H1 (cell line): ENCODE results near the gene ADGB. TPM values are rescaled to one million over a fixed set of nuclear protein-coding genes. Genes with fewer than 3 reads are reported as not detected.

Source experiments
- CTCF ChIA-PET: fragments of 300-600 bp; sonication (Branson Sonifier 250); formaldehyde crosslinking; loops from one replicate; lab custom pipeline; 2021; ENCODE audit not compliant: partially characterized antibody; lab: Charles Lee
- POLR2A ChIA-PET: fragments of 300-600 bp; sonication (Branson Sonifier 250); formaldehyde crosslinking; loops from one replicate; lab custom pipeline; 2021; ENCODE audit warnings: inconsistent platforms; ENCODE audit not compliant: partially characterized antibody; lab: Charles Lee
- DNase-seq, 2 experiments: peaks; one replicate each; pipeline versions ENCODE4 v3.0.0 to v3.0.0-alpha.2; 2010 to 2022; ENCODE audit warnings: low spot score in 2 of 2, low read depth in 1 of 2, mixed read lengths in 1 of 2
- FAIRE-seq: peaks from 2 replicates; lab custom pipeline; 2011; peaks lifted over from hg19 to GRCh38; lab: Jason Lieb, UNC
- H2AFZ ChIP-seq: 2 replicates; pipeline ENCODE4 v1.8.1; 2012; ENCODE audit warnings: low read length, inconsistent platforms
- H2AK5ac ChIP-seq: 2 replicates; pipeline ENCODE4 v1.6.1; 2013; ENCODE audit warnings: low read depth, low read length
- H2BK120ac ChIP-seq: replicated peaks from 2 replicates; pipeline ENCODE3; 2013; ENCODE audit warnings: low read depth, low read length, inconsistent platforms
- H2BK12ac ChIP-seq: 2 replicates; pipeline ENCODE4 v1.6.1; 2013; ENCODE audit warnings: low read depth, low read length
- H2BK15ac ChIP-seq: 2 replicates; pipeline ENCODE4 v1.6.1; 2013; ENCODE audit warnings: low read length
- H2BK20ac ChIP-seq: 2 replicates; pipeline ENCODE4 v1.6.1; 2013; ENCODE audit warnings: low read length
- H2BK5ac ChIP-seq: 2 replicates; pipeline ENCODE4 v1.6.1; 2013; ENCODE audit warnings: low read depth, low read length
- H3K14ac ChIP-seq: 2 replicates; pipeline ENCODE4 v1.6.1; 2013; ENCODE audit warnings: inconsistent platforms; ENCODE audit not compliant: insufficient read length
- H3K18ac ChIP-seq: 2 replicates; pipeline ENCODE4 v1.6.1; 2013; ENCODE audit warnings: low read length; ENCODE audit errors: extremely low read depth
- H3K23ac ChIP-seq: 2 replicates; pipeline ENCODE4 v1.6.1; 2013; ENCODE audit warnings: inconsistent platforms; ENCODE audit not compliant: insufficient read length
- H3K23me2 ChIP-seq: 2 replicates; pipeline ENCODE4 v1.6.1; 2013; ENCODE audit warnings: low read depth, low read length
- H3K27ac ChIP-seq: 2 replicates; pipeline ENCODE4 v1.6.1; 2011; ENCODE audit warnings: low read depth, low read length, inconsistent platforms
- H3K27me3 ChIP-seq, 4 experiments: replicated peaks in 1 of 4; 1 replicate in 1 of 4; 2 replicates in 3 of 4; pipeline versions ENCODE4 v1.6.1 to v1.8.1; 2011 to 2013; ENCODE audit warnings: low read length in 3 of 4, mild to moderate bottlenecking in 3 of 4, inconsistent platforms in 2 of 4, mixed read lengths in 2 of 4, moderate library complexity in 1 of 4; ENCODE audit not compliant: control insufficient read depth in 3 of 4, insufficient read depth in 3 of 4; ENCODE audit errors: extremely low read depth in 1 of 4
- H3K36me3 ChIP-seq, 4 experiments: 2 replicates each; pipeline versions ENCODE4 v1.6.1 to v1.8.1; 2011 to 2013; ENCODE audit warnings: mild to moderate bottlenecking in 4 of 4, low read length in 3 of 4, moderate library complexity in 2 of 4, control low read depth in 1 of 4, inconsistent platforms in 1 of 4; ENCODE audit not compliant: insufficient read depth in 4 of 4, control insufficient read depth in 2 of 4
- H3K4ac ChIP-seq: replicated peaks from 2 replicates; pipeline ENCODE3; 2013; ENCODE audit warnings: low read length, low read depth, mixed read lengths, inconsistent platforms; ENCODE audit not compliant: insufficient read length
- H3K4me1 ChIP-seq, 4 experiments: replicated peaks in 1 of 4; 1 replicate in 1 of 4; 2 replicates in 3 of 4; pipeline versions ENCODE4 v1.6.1 to v1.8.1; 2011 to 2013; ENCODE audit warnings: low read length in 3 of 4, inconsistent platforms in 2 of 4, mixed read lengths in 1 of 4; ENCODE audit not compliant: insufficient read depth in 4 of 4, control insufficient read depth in 3 of 4
- H3K4me2 ChIP-seq, 2 experiments: 2 replicates each; pipeline versions ENCODE4 v1.6.1 to v1.8.1; 2011 to 2013; ENCODE audit warnings: low read depth in 2 of 2, low read length in 2 of 2, control low read depth in 1 of 2, inconsistent platforms in 1 of 2, mild to moderate bottlenecking in 1 of 2; ENCODE audit not compliant: insufficient read depth in 1 of 2
- H3K4me3 ChIP-seq, 4 experiments: fragments of 200-600, 300-600 bp in 1 of 4; sonication (generic), shearing (Covaris generic), sonication (Bioruptor Twin) in 1 of 4; 2 replicates each; pipeline versions ENCODE4 v1.5.1 to v1.8.1; 2011 to 2016; ENCODE audit warnings: low read length in 4 of 4, low read depth in 3 of 4, control low read depth in 2 of 4, inconsistent platforms in 2 of 4, mild to moderate bottlenecking in 2 of 4, mixed read lengths in 1 of 4, moderate library complexity in 1 of 4; ENCODE audit not compliant: insufficient read depth in 2 of 4; ENCODE audit errors: extremely low read depth in 1 of 4
- H3K56ac ChIP-seq: replicated peaks from 2 replicates; pipeline ENCODE3; 2013; ENCODE audit warnings: low read depth, mild to moderate bottlenecking, mixed read lengths, low read length, inconsistent platforms; ENCODE audit not compliant: insufficient read length
- H3K79me1 ChIP-seq: 2 replicates; pipeline ENCODE4 v1.6.1; 2013; ENCODE audit warnings: low read depth, low read length, control low read depth
- H3K79me2 ChIP-seq, 2 experiments: 2 replicates each; pipeline versions ENCODE4 v1.6.1 to v1.8.1; 2012 to 2013; ENCODE audit warnings: low read length in 2 of 2, mild to moderate bottlenecking in 2 of 2, inconsistent platforms in 1 of 2; ENCODE audit not compliant: insufficient read depth in 2 of 2, control insufficient read depth in 1 of 2
- H3K9ac ChIP-seq, 4 experiments: replicated peaks in 1 of 4; 1 replicate in 1 of 4; 2 replicates in 3 of 4; pipeline versions ENCODE4 v1.6.1 to v1.8.1; 2011 to 2013; ENCODE audit warnings: low read depth in 3 of 4, low read length in 3 of 4, control low read depth in 2 of 4, mild to moderate bottlenecking in 2 of 4, moderate library complexity in 2 of 4, inconsistent platforms in 1 of 4; ENCODE audit errors: extremely low read depth in 1 of 4
- H3K9me3 ChIP-seq, 2 experiments: 2 replicates each; pipeline versions ENCODE4 v1.6.1 to v1.8.1; 2012 to 2013; ENCODE audit warnings: mild to moderate bottlenecking in 2 of 2, moderate library complexity in 2 of 2, control low read depth in 1 of 2, inconsistent platforms in 1 of 2, low read depth in 1 of 2, low read length in 1 of 2, mixed read lengths in 1 of 2; ENCODE audit not compliant: insufficient read depth in 2 of 2
- H4K20me1 ChIP-seq, 2 experiments: replicated peaks in 1 of 2; 2 replicates each; pipeline versions ENCODE3 to v1.8.1; 2011 to 2013; ENCODE audit warnings: inconsistent platforms in 2 of 2, low read length in 2 of 2, mild to moderate bottlenecking in 1 of 2; ENCODE audit not compliant: insufficient read depth in 2 of 2, control insufficient read depth in 1 of 2
- H4K5ac ChIP-seq: 2 replicates; pipeline ENCODE4 v1.6.1; 2013; ENCODE audit warnings: low read length, low read depth, mixed read lengths, inconsistent platforms; ENCODE audit not compliant: insufficient read length
- H4K8ac ChIP-seq: 2 replicates; pipeline ENCODE4 v1.8.0; 2013; ENCODE audit warnings: mild to moderate bottlenecking, moderate library complexity, low read length, inconsistent platforms; ENCODE audit not compliant: insufficient read depth; ENCODE audit errors: extremely low read depth
- H4K91ac ChIP-seq: replicated peaks from 2 replicates; pipeline ENCODE3; 2013; ENCODE audit warnings: low read length, mixed read lengths, inconsistent platforms; ENCODE audit not compliant: insufficient read length
- EP300 ChIP-seq, 2 experiments: IDR thresholded peaks; 1 replicate in 1 of 2; 2 replicates in 1 of 2; pipeline ENCODE4 v1.6.1; 2011 to 2012; ENCODE audit warnings: low read depth in 2 of 2, low read length in 2 of 2, mild to moderate bottlenecking in 2 of 2, borderline replicate concordance in 1 of 2, inconsistent platforms in 1 of 2, moderate library complexity in 1 of 2
- FOSL1 ChIP-seq: IDR thresholded peaks from 2 replicates; pipeline ENCODE4 v1.6.1; 2011; ENCODE audit warnings: mild to moderate bottlenecking, low read depth, low read length, moderate library complexity; ENCODE audit not compliant: insufficient read depth
- RNF2 ChIP-seq: fragments of 200-900, 300-1000 bp; sonication (generic); IDR thresholded peaks from 2 replicates; pipeline ENCODE4 v1.7.1; 2016; ENCODE audit warnings: borderline replicate concordance, low read depth, mild to moderate bottlenecking, antibody characterized with exemption, low read length; ENCODE audit not compliant: poor library complexity, severe bottlenecking; ENCODE audit errors: missing control alignments
- TCF12 ChIP-seq: IDR thresholded peaks from 2 replicates; pipeline ENCODE4 v1.6.1; 2011; ENCODE audit warnings: low read depth, mild to moderate bottlenecking, low read length
- WGBS, 2 experiments: shearing (Covaris generic) in 1 of 2; methylation state at CpG; one replicate each; pipeline versions ENCODE4 v1.1.6 to v1.1.7; 2013 to 2015; ENCODE audit warnings: low lambda C conversion rate in 2 of 2, mixed read lengths in 2 of 2, inconsistent platforms in 1 of 2, low coverage in 1 of 2, missing lambda C conversion rate in 1 of 2; ENCODE audit not compliant: insufficient replicate concordance in 2 of 2, insufficient coverage in 1 of 2, insufficient read length in 1 of 2; ENCODE audit errors: extremely low coverage in 1 of 2, missing lambda C conversion rate in 1 of 2; 5-methylcytosine and 5-hydroxymethylcytosine counted together
- polyA plus RNA-seq, 7 experiments: library from polyadenylated mRNA; depleted of rRNA in 3 of 7; stranded (reverse) in 5 of 7; unstranded in 2 of 7; fragments of >200 nt in 5 of 7; fragments of 200-250 nt in 2 of 7; gene quantifications; 1 replicate in 5 of 7; 2 replicates in 1 of 7; 4 replicates in 1 of 7; pipeline versions ENCODE4 v1.2.1 to v1.2.3, GENCODE V29; 2011 to 2013; ENCODE audit warnings: missing spikeins in 2 of 7, mixed read lengths in 2 of 7
- total RNA-seq: library from RNA; stranded (reverse); fragmentation: NEBNext Ultra II Directional; extraction: Animal tissue kit (Norgen Biotek cat#: 25700); gene quantifications from 2 replicates; pipeline ENCODE4 v1.2.1, GENCODE V29; 2021

Gene ADGB
- total and polyA plus RNA-seq, 2 of the 8 experiments (the other 6 are each of a cell fraction or from before 2014, with no cell fraction given) = not detected

GRCh38 chr6:146850238-146850896 is 251.6 kb downstream of the ADGB start:
- Histone ChIP-seq H4K91ac (no peak overlapping the region), H3K4me1 (peaks cover 0 to 5% (median 0%) of the 10 kb centered on the region in 4 experiments; a peak in 2 of 7 replicates), H2BK12ac (no peak overlapping the region), H4K8ac (no peak overlapping the region), H3K9ac (no peak overlapping the region), H2BK120ac (no peak overlapping the region), H3K9me3 (peaks cover 0 to 4% of the 10 kb centered on the region in 2 experiments; a peak in 1 of 4 replicates), H3K23ac (no peak overlapping the region), H3K18ac (no peak overlapping the region), H3K4me3 (no peak overlapping the region), H2BK20ac (no peak overlapping the region), H4K5ac (no peak overlapping the region), H2AFZ (peak overlapping the region; percentile 93), H3K79me1 (no peaks in the 10 kb centered on the region), H3K56ac (no peak overlapping the region), H2BK5ac (no peak overlapping the region), H2AK5ac (no peak overlapping the region), H3K23me2 (no peaks in the 10 kb centered on the region), H3K27me3 (peaks cover 0 to 1% (median 0%) of the 10 kb centered on the region in 4 experiments; a peak in 1 of 7 replicates), H3K79me2 (no peaks in the 10 kb centered on the region), H2BK15ac (no peak overlapping the region), H4K20me1 (no peaks in the 10 kb centered on the region), H3K4me2 (no peak overlapping the region), H3K36me3 (no peaks in the 10 kb centered on the region), H3K27ac (no peak overlapping the region), H3K14ac (no peak overlapping the region), H3K4ac (no peak overlapping the region)
- POLR2A ChIA-PET = no interaction called here
- DNase-seq (no peak), FAIRE-seq (no peak)
- CTCF ChIA-PET = interaction anchor here (0.7 to 0.9 kb wide), 2 partner anchors 19 to 20 kb away, joined by 3 read pairs; no protein-coding TSS in a partner anchor
- 72% methylated on average over 6 of the region's 6 CpGs; no CpG with 5 or more reads in 1 of the 2 experiments for WGBS, 2 experiments
- TF ChIP-seq EP300 (IDR thresholded peaks at IDR 0.05; ENCODE audit: borderline replicate concordance in 1 of 2, low read depth in 2 of 2, low read length in 2 of 2) = no peak
- TF ChIP-seq RNF2 = no peak
- TF ChIP-seq FOSL1 = no peak
- TF ChIP-seq TCF12 = no peak
